Ovary (tissue), 3 donors: ENCODE data around the gene MATCAP1.

Experiments used
- CTCF ChIP-seq, 3 donors: fragments of 450-650 bp in 2 of 3; fragments of 200-600 bp in 1 of 3; IDR thresholded peaks; one replicate each; pipeline versions ENCODE4 v1.5.1 to v1.8.0; 2016 to 2022; ENCODE audit warnings: antibody characterized with exemption in 3 of 3, mild to moderate bottlenecking in 1 of 3
- EP300 ChIP-seq: sonication (generic); formaldehyde crosslinking; IDR thresholded peaks from one replicate; pipeline ENCODE4 v1.6.1; 2017; ENCODE audit warnings: antibody characterized with exemption
- POLR2A ChIP-seq: fragments of 450-650 bp; IDR thresholded peaks from one replicate; pipeline ENCODE4 v1.6.1; 2017; ENCODE audit warnings: antibody characterized with exemption, mild to moderate bottlenecking, moderate library complexity
- donor health status: DM: no; HTN: no; CAD: no.

GRCh38 chr16:67170168-67170948 lies 13.4 kb downstream of the MATCAP1 start, which contains the start of gene NOL3:
- TF ChIP-seq CTCF (IDR thresholded peaks at IDR 0.05), result no peak
- no peak for TF ChIP-seq POLR2A
- TF ChIP-seq EP300, result no peak
